ENCODE results near the gene HOMER3.

DNA sequence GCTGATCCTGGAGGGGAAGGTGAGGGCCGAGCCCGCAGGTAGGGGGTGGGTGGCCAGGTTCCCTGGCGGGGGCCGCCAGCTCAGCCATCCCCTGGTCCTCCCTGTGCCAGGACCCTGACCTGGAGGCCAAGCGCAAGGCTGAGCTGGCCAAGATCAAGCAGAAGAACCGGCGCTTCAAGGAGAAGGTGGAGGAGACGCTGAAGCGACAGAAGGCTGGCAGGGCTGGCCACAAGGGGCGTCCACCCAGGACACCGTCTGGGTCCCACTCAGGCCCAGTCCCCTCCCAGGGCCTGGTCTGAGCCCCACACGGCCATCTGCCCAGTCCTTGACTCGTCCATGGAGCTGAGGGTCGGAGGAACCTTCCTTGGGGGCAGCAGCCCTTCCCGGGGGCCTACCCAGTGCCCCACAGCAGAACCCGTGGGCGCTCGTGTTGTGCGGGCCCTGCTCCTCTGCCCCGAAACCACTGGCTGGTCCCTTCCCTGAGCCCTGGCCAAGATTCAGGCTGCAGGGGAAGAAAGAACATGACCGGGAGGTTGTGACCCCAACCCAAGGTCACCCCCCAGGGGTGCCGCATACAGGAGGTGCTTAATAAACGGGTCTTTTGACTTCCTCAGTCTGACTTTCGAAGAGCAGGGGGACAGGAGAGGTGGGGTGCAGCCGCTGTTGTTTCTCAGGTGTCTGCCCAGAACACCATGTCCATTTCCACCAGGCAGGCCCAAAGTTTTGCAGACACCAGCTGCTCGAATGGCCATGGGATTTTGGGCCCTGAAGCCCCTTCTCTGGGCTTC is 12.8 kb downstream of the HOMER3 start:
- TF ChIP-seq, protein P1, sequence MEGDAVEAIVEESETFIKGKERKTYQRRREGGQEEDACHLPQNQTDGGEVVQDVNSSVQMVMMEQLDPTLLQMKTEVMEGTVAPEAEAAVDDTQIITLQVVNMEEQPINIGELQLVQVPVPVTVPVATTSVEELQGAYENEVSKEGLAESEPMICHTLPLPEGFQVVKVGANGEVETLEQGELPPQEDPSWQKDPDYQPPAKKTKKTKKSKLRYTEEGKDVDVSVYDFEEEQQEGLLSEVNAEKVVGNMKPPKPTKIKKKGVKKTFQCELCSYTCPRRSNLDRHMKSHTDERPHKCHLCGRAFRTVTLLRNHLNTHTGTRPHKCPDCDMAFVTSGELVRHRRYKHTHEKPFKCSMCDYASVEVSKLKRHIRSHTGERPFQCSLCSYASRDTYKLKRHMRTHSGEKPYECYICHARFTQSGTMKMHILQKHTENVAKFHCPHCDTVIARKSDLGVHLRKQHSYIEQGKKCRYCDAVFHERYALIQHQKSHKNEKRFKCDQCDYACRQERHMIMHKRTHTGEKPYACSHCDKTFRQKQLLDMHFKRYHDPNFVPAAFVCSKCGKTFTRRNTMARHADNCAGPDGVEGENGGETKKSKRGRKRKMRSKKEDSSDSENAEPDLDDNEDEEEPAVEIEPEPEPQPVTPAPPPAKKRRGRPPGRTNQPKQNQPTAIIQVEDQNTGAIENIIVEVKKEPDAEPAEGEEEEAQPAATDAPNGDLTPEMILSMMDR (IDR thresholded peaks at IDR 0.05): no peak
- TF ChIP-seq POLR2AphosphoS5 (IDR thresholded peaks at IDR 0.05; ENCODE audit: insufficient read depth in 1 of 2, low read depth in 1 of 2) (no peak), POLR2A (IDR thresholded peaks at IDR 0.05) (no peak)

Data from vagina (tissue), 2 donors.